Epithelial cell of proximal tubule (primary cell): ENCODE results near the gene PLLP. TPM values are rescaled to one million over a fixed set of nuclear protein-coding genes. Genes with fewer than 3 reads are reported as not detected.

Experiments
- DNase-seq: peaks from one replicate; pipeline ENCODE4 v3.0.0-alpha.2; 2011; ENCODE audit warnings: low read depth
- H3K4me3 ChIP-seq: 2 replicates; pipeline ENCODE4 v1.5.1; 2011; ENCODE audit warnings: low read depth, mild to moderate bottlenecking, low read length
- total RNA-seq: library from RNA; depleted of rRNA; stranded (reverse); fragments of >200 nt; gene quantifications from 2 replicates; pipeline ENCODE4 v1.2.3, GENCODE V29; 2015
- TF ChIP-seq, protein P1 (sequence below): conservative IDR thresholded peaks from 2 replicates; pipeline ENCODE4 v1.5.1; 2012; ENCODE audit warnings: low read depth, mild to moderate bottlenecking, low read length

The PLLP gene
- total RNA-seq, 1 donor from 2014 or later, result 2.5 TPM

GRCh38 chr16:57297856-57298255 is 13.4 kb upstream of the PLLP start:
- TF ChIP-seq, protein P1, sequence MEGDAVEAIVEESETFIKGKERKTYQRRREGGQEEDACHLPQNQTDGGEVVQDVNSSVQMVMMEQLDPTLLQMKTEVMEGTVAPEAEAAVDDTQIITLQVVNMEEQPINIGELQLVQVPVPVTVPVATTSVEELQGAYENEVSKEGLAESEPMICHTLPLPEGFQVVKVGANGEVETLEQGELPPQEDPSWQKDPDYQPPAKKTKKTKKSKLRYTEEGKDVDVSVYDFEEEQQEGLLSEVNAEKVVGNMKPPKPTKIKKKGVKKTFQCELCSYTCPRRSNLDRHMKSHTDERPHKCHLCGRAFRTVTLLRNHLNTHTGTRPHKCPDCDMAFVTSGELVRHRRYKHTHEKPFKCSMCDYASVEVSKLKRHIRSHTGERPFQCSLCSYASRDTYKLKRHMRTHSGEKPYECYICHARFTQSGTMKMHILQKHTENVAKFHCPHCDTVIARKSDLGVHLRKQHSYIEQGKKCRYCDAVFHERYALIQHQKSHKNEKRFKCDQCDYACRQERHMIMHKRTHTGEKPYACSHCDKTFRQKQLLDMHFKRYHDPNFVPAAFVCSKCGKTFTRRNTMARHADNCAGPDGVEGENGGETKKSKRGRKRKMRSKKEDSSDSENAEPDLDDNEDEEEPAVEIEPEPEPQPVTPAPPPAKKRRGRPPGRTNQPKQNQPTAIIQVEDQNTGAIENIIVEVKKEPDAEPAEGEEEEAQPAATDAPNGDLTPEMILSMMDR, result no peak
- DNase-seq, result no peak
- no peak overlapping the region for H3K4me3 ChIP-seq

GRCh38 chr16:57289391-57290257 is 5.2 kb upstream of the PLLP start:
- DNase-seq, result no peak
- TF ChIP-seq, protein P1, result no peak
- no peak overlapping the region for H3K4me3 ChIP-seq

DNA sequence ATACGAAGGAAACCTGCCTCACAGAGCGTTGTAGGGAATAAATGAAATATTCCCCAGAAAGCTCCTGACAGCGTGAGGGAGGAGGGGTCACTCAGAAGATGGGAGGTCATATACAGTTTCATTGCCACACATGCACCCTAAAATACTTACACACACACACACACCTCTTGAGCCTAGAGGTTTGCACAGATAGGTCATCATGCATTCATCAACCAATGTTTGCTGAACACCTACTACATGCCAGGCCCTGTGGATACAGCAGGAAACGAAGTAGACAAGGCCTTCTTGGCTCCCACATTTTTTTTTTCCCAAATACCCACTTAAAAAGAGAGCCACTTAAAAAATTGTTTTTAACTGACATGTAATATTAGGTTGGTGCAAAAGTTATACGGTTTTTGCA is 907 bp upstream of the PLLP start:
- H3K4me3 ChIP-seq, result no peak overlapping the region
- TF ChIP-seq, protein P1, result no peak
- no peak for DNase-seq

- TF ChIP-seq, protein P1, result no peak
- H3K4me3 ChIP-seq, result peak overlapping the region; percentile 62
- no peak for DNase-seq
Measured at GRCh38 chr16:57284952-57285363, 486 bp upstream of the PLLP start.

- no peak for DNase-seq
- peak overlapping the region; percentile 62 for H3K4me3 ChIP-seq
- TF ChIP-seq, protein P1, result no peak
Measured at GRCh38 chr16:57283959-57284208, 588 bp downstream of the PLLP start.

GRCh38 chr16:57283214-57283958 is 1.1 kb downstream of the PLLP start:
- TF ChIP-seq, protein P1, result no peak
- DNase-seq, result no peak
- H3K4me3 ChIP-seq, result peak overlapping the region; percentile 62
